Measurements from ENCODE around the gene PRKCA.

DNA sequence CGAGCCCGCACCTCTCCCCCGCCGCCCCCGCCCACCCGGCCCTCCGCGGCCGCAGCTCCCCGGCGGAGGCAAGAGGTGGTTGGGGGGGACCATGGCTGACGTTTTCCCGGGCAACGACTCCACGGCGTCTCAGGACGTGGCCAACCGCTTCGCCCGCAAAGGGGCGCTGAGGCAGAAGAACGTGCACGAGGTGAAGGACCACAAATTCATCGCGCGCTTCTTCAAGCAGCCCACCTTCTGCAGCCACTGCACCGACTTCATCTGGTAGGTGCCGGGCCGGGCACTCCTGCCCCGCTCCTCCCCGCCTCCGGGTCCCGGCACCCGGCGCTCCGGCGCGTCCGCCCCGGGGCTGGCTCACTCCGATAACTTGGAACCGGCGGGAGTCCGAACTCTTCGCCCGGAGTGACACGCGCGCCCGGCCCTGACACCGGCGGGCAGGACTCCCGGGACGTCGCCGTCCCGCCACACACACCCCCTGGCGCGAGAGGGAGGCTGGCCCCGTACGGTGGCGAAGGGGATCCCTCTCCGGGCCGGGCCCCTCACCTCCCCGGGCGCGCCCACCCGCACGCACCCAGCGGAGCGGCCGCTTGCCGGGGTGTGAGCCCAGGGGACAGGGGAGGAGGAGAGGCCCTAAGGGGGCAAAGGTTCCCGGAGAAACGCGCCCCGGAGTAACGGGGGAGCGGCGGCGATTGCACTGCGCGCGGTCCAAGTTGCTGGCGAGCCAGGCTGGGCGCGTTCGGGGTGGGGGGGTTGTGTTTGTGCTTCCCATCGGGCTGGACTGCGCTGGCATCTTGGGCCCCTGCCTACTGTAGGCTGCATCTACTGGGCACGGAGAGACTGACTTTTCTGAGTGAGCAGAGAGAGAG, 581 bp downstream of the PRKCA start:
- TF ChIP-seq ZNF225 (CRISPR knock-in tag; IDR thresholded peaks at IDR 0.05): peak; percentile 85; the same call in 1 of the 2 replicates
- TF ChIP-seq, protein P1, sequence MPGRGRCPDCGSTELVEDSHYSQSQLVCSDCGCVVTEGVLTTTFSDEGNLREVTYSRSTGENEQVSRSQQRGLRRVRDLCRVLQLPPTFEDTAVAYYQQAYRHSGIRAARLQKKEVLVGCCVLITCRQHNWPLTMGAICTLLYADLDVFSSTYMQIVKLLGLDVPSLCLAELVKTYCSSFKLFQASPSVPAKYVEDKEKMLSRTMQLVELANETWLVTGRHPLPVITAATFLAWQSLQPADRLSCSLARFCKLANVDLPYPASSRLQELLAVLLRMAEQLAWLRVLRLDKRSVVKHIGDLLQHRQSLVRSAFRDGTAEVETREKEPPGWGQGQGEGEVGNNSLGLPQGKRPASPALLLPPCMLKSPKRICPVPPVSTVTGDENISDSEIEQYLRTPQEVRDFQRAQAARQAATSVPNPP (CRISPR knock-in tag; IDR thresholded peaks at IDR 0.05): no peak
- TF ChIP-seq, protein P2, sequence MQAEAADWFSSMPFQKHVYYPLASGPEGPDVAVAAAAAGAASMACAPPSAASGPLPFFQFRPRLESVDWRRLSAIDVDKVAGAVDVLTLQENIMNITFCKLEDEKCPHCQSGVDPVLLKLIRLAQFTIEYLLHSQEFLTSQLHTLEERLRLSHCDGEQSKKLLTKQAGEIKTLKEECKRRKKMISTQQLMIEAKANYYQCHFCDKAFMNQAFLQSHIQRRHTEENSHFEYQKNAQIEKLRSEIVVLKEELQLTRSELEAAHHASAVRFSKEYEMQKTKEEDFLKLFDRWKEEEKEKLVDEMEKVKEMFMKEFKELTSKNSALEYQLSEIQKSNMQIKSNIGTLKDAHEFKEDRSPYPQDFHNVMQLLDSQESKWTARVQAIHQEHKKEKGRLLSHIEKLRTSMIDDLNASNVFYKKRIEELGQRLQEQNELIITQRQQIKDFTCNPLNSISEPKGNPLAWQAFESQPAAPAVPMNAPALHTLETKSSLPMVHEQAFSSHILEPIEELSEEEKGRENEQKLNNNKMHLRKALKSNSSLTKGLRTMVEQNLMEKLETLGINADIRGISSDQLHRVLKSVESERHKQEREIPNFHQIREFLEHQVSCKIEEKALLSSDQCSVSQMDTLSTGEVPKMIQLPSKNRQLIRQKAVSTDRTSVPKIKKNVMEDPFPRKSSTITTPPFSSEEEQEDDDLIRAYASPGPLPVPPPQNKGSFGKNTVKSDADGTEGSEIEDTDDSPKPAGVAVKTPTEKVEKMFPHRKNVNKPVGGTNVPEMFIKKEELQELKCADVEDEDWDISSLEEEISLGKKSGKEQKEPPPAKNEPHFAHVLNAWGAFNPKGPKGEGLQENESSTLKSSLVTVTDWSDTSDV (CRISPR knock-in tag; IDR thresholded peaks at IDR 0.05): no peak
- no peak for TF ChIP-seq TP53 (CRISPR knock-in tag; conservative IDR thresholded peaks at IDR 0.05)
- no peak for TF ChIP-seq ATF1 (CRISPR knock-in tag; IDR thresholded peaks at IDR 0.05)
- peak; percentile 73; the same call in 1 of the 2 replicates for TF ChIP-seq ZNF589 (CRISPR knock-in tag; conservative IDR thresholded peaks at IDR 0.05)
- no peak for TF ChIP-seq SRSF9 (IDR thresholded peaks at IDR 0.05; ENCODE audit: borderline replicate concordance, insufficient read depth, low read depth, low read length, poor library complexity, severe bottlenecking)

Measured in HepG2 (cell line).